H1 (cell line): ENCODE data around the gene PHEX.

Experiments used
- BACH1 ChIP-seq: IDR thresholded peaks from 2 replicates; pipeline ENCODE4 v1.6.1; 2012; ENCODE audit warnings: low read length, improper control_type of control experiment
- CBX5 ChIP-seq: fragments of 300-800, 300-1000 bp; sonication (generic); IDR thresholded peaks from 2 replicates; pipeline ENCODE4 v1.7.1; 2016; ENCODE audit warnings: antibody characterized with exemption, low read length, low read depth
- CTCF ChIP-seq, 3 experiments: IDR thresholded peaks; 1 replicate in 2 of 3; 2 replicates in 1 of 3; pipeline versions ENCODE4 v1.5.1 to v1.6.1; 2011; ENCODE audit warnings: low read length in 3 of 3, mild to moderate bottlenecking in 3 of 3, inconsistent platforms in 2 of 3, low read depth in 1 of 3, moderate library complexity in 1 of 3; ENCODE audit not compliant: insufficient read depth in 1 of 3; ENCODE audit errors: control extremely low read depth in 1 of 3
- GABPA ChIP-seq: IDR thresholded peaks from 2 replicates; pipeline ENCODE4 v1.6.1; 2011; ENCODE audit warnings: mild to moderate bottlenecking, low read length, moderate library complexity, borderline replicate concordance; ENCODE audit not compliant: insufficient read depth
- HDAC2 ChIP-seq, 2 experiments: fragments of 300-600 bp in 1 of 2; sonication (generic) in 1 of 2; IDR thresholded peaks; 2 replicates each; pipeline ENCODE4 v1.6.1; 2011 to 2012; ENCODE audit warnings: low read depth in 2 of 2, low read length in 2 of 2, mild to moderate bottlenecking in 2 of 2, moderate library complexity in 2 of 2, borderline replicate concordance in 1 of 2, inconsistent platforms in 1 of 2
- JUND ChIP-seq: IDR thresholded peaks from 2 replicates; pipeline ENCODE4 v1.6.1; 2011; ENCODE audit warnings: mild to moderate bottlenecking, improper control_type of control experiment, low read length
- MAX ChIP-seq: IDR thresholded peaks from 2 replicates; pipeline ENCODE4 v1.6.1; 2012; ENCODE audit warnings: inconsistent platforms
- POLR2A ChIP-seq, 2 experiments: IDR thresholded peaks; 1 replicate in 1 of 2; 2 replicates in 1 of 2; pipeline ENCODE4 v1.6.1; 2011; ENCODE audit warnings: low read depth in 2 of 2, low read length in 2 of 2, mild to moderate bottlenecking in 2 of 2; ENCODE audit errors: control extremely low read depth in 1 of 2
- POLR2AphosphoS5 ChIP-seq: IDR thresholded peaks from 2 replicates; pipeline ENCODE4 v1.6.1; 2011; ENCODE audit warnings: low read depth, low read length
- RAD21 ChIP-seq, 2 experiments: IDR thresholded peaks in 1 of 2; conservative IDR thresholded peaks in 1 of 2; 2 replicates each; pipeline ENCODE4 v1.6.1; 2011; ENCODE audit warnings: low read depth in 2 of 2, low read length in 2 of 2, improper control_type of control experiment in 1 of 2, inconsistent platforms in 1 of 2, mild to moderate bottlenecking in 1 of 2, moderate library complexity in 1 of 2
- SP2 ChIP-seq: IDR thresholded peaks from 2 replicates; pipeline ENCODE4 v1.6.1; 2012; ENCODE audit warnings: mild to moderate bottlenecking, low read length, inconsistent platforms
- TEAD4 ChIP-seq: IDR thresholded peaks from 2 replicates; pipeline ENCODE4 v1.6.1; 2012; ENCODE audit warnings: low read depth, low read length, inconsistent platforms, mixed read lengths

- no peak for TF ChIP-seq POLR2A (IDR thresholded peaks at IDR 0.05; ENCODE audit: control extremely low read depth in 1 of 2, low read depth in 2 of 2, low read length in 2 of 2)
- TF ChIP-seq HDAC2 (IDR thresholded peaks at IDR 0.05; ENCODE audit: borderline replicate concordance in 1 of 2, low read depth in 2 of 2, low read length in 2 of 2) = no peak
- no peak for TF ChIP-seq SP2
- TF ChIP-seq POLR2AphosphoS5 = no peak
- no peak for TF ChIP-seq CTCF (IDR thresholded peaks at IDR 0.05; ENCODE audit: control extremely low read depth in 1 of 3, insufficient read depth in 1 of 3, low read depth in 1 of 3, low read length in 3 of 3)
- TF ChIP-seq TEAD4 = no peak
- TF ChIP-seq RAD21 (IDR thresholded peaks at IDR 0.05 in 1 of 2, conservative IDR thresholded peaks at IDR 0.05 in 1 of 2; ENCODE audit: low read depth in 2 of 2, low read length in 2 of 2) = no peak
- no peak for TF ChIP-seq CBX5
- no peak for TF ChIP-seq MAX
- TF ChIP-seq JUND = no peak
- no peak for TF ChIP-seq BACH1
- TF ChIP-seq GABPA = no peak
Measured at GRCh38 chrX:22116605-22117546, 84.8 kb downstream of the PHEX start.
